ENCODE measurements around the gene ZNF81.
"Not testable (repeated sequence)": the region's sequence is repeated elsewhere in the genome, so short reads cannot be mapped to it uniquely, and the experiment has no call there.

The ZNF81 gene

DNA sequence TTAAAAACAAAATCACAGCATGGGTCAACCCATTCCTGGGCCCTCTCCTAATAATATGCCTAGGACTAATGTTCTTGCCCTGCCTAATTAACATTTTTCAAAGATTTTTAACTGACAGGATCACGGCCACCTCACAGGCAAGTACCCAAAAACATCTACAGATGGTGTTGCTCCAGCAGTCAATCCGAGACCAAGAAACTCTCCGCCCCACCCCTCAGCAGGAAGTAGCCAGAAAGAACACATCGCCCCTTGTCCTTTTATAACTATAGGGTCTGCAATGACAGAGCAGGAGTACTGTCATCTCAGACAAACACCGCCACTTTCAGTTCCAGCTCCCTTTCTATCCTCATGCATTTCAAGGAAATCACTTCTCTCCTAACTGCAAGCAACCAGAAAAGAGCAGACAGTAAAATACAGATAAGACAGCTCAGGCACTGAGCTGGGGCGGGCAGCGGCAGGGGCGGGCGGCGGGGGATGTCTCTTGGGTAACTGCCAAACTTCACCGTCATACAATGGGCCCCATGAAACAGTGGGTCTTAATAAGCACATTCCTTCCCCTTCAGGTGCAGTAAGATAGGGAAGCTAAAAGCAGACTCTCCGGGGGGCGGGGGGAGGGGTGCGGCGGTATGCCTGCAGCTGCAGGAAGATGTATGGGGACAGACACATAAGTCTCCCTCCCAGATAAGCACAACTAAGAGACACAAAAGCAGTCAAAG lies 99.7 kb downstream of the ZNF81 start:
- DNase-seq (ENCODE audit: low spot score): no peak

DNA sequence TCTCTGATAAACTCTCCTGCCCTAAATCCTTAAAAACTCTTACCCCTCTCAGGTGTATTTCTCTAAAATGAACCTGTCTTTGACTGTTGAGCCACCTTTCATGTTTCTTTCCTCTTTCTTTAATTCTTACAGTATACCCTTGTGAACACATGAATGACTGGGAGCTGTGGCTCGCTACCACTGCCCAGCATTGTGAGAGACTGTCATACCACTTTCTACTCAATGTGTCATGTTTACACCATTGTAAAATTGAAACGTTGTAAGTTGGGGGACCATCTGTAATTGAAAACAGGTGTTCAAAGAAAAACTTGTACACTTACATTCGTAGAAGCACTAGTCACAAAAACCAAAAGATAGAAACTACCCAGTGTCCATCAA lies 100.2 kb downstream of the ZNF81 start:
- no peak for DNase-seq (ENCODE audit: low spot score)

DNA sequence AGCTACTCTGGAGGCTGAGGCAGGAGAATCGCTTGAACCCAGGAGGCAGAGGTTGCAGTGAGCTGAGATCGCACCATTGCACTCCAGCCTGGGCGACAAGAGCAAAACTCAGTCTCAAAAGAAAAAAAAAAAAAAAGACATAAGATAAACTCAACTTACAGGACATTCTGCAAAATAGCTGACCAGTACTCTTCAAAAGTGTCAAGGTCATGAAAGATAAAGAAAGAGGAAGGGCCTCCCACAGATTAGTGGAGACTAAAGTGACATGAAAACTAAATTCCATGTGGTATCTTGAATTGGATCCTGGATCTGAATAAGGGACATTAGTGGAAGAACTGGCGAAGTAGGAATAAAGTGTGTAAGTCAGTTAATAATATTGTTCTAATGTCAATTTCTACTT lies 103.7 kb downstream of the ZNF81 start:
- no peak for DNase-seq (ENCODE audit: low spot score)

DNA sequence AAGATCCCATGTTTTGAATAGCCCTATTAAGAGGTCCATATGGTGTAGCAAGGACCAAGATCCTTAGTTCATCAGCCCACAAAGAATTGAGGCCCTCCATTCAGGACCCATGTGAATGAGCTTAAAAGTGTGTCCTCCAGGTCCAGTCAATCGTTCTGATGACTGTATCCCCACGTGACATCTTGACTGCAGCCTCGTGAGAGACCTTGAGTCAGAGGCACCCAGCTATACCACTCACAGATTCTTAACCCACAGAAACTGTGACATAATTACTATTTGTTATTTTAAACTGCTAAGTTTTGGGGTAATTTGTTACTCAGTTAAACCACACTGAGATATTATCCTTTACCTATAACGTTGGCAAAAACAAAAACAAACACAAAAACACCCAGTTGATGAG lies 104.7 kb downstream of the ZNF81 start:
- DNase-seq (ENCODE audit: low spot score): no peak

DNA sequence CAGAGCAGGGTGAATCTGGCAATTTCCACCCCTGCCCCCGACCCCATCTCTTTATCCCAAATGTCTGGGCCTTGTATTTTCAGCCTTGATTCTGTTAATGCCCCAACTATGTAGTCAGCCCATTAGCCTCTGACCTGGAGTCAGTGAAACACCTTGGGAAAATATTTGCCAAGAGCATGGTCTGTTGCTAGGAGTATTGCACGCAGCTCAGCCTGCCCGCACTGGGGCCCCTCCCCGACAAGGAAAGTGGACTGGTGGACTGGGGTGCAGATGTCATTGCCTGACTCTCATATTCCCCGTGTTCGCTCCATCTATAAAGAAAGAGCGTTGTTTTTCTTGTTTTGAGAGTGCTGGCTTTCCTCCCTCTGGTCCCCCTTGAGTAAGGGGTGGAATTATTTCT lies 118.6 kb downstream of the ZNF81 start:
- not testable (repeated sequence) for DNase-seq (ENCODE audit: low spot score)

DNA sequence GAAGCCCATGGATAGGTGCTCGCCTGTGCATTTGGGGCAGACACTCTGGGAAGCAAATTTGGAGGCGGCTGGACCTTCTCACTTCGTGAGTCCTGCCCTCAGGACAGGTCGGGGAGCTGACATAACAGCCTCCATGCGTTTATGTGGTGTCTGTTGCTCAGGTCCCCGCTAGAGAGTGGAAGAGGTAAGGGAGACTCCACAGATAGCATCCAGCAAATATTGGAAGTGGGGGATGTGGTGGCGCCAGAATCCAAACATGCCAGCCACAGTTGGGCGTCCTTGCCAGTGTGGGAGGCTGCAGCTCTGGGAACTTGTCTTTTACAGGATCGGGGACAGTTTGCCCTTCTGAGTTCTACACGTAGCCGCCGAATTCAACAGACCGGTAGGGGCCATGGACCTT lies 119.3 kb downstream of the ZNF81 start:
- no peak for DNase-seq (ENCODE audit: low spot score)

DNA sequence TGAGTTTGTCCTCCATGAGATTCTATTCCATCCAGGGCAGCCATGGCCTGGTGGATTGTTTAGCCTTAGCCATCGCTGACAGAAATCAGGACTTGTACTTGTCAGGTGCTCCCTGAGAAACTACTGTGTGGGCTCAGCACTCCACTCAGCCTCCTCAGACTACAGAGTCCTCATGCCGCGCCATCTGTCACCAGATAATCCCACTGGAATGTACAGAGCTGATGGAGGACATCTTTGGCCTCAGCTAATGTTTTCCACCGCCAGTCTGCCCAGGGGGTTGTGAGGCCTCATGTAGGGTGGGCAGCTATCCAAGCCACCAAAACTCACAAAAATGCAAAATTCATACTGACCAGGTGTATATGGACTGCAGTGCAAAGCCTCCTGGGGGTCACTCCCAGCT lies 121.5 kb downstream of the ZNF81 start:
- DNase-seq (ENCODE audit: low spot score): not testable (repeated sequence)

DNA sequence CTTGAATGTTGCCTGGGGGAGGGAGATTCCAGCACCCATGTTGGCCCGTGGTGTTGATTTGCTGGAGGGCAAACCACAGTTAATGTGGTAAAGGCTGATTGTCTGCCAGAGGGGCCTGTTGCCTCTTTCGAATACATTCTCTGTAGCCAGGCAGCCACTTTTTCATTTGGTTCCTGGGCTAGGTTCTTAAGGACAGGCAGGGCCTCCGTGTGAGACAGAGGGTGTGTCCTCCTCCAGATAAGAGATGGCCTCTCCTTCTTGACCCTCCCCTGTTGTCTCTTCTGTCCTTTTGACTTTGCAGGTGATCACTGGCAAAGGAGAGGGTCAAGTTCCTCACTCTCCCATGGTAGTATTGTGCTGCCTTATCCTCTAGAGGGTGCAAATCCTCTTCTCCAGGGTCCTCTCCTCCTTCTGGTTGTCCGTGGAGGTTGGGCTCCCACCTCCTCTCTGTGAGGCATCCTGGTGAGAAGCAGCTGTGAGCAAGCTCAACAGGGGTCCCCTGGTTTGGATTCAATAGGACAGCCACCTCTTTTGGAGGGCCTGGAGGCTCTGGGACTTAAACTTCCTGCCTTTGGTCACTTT lies 122.2 kb downstream of the ZNF81 start:
- DNase-seq (ENCODE audit: low spot score): no peak

DNA sequence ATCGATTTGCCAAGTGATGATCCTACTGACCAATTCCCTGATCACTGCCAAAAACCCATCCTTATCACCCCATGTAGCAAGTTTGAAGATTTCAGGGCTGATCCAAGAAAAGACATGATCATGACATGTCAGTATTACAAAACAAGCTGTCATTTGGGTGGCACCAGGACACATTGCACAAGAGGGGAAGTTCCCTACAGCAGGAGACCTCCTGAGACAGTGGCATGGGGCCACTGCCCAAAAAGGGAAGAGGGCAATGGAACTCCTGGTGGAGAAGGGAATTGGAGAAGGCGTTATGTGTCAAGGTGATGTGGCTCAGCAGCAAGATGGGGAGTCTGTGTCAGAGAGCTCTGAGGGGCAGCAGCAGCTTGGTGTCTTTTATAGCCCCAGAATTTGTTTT lies 123.7 kb downstream of the ZNF81 start:
- DNase-seq (ENCODE audit: low spot score): no peak

DNA sequence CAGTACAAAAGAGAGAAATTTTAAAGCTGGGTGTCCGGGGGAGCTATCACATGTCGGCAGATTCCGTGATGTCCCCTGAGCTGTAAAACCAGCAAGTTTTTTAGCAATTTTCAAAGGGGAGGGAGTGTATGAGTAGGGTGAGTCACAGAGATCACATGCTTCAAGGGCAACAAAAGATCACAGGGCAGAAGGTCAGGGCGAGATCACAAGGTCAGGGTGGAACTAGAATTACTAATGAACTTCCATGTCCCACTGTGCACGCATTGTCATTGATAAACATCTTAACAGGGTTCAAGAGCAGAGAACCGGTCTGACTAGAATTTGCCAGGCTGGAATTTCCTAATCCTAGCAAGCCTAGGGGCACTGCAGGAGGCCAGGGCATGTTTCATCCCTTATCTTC lies 125.1 kb downstream of the ZNF81 start:
- not testable (repeated sequence) for DNase-seq (ENCODE audit: low spot score)

DNA sequence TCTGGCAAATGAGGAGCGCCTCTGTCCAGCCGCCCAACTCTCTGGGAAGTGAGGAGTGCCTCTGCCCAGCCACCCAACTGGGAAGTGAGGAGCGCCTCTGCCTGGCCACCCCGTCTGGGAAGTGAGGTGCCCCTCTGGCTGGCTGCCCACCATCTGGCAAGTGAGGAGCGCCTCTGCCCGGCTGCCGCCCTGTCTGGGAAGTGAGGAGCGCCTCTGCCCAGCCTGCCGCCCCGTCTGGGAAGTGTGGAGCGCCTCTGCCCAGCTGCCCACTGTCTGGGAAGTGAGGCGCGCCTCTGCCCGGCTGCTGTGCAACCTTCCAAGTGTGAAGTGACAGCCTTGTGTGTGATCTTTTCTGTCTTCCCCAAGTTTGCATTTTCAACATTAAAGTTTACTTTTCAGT lies 128.8 kb downstream of the ZNF81 start:
- DNase-seq (ENCODE audit: low spot score): not testable (repeated sequence)
